Esophagus muscularis mucosa (tissue), 4 donors: ENCODE data around the gene RPIA.
"Not testable (repeated sequence)": the region's sequence is repeated elsewhere in the genome, so short reads cannot be mapped to it uniquely, and the experiment has no call there.

Source experiments
- CTCF ChIP-seq, 3 experiments: fragments of 200-600 bp in 2 of 3; fragments of 450-650 bp in 1 of 3; sonication (generic) in 2 of 3; IDR thresholded peaks; one replicate each; pipeline ENCODE4 v1.5.1; 2017 to 2019; ENCODE audit warnings: antibody characterized with exemption in 3 of 3, mild to moderate bottlenecking in 2 of 3, moderate library complexity in 1 of 3
- EP300 ChIP-seq: sonication (generic); formaldehyde crosslinking; IDR thresholded peaks from one replicate; pipeline ENCODE4 v1.6.1; 2017; ENCODE audit warnings: antibody characterized with exemption
- POLR2A ChIP-seq: fragments of 450-650 bp; IDR thresholded peaks from one replicate; pipeline ENCODE4 v1.6.1; 2017; ENCODE audit warnings: antibody characterized with exemption, moderate library complexity, mild to moderate bottlenecking, low read depth
- POLR2AphosphoS5 ChIP-seq, 2 donors: sonication (generic); formaldehyde crosslinking; IDR thresholded peaks; one replicate each; pipeline ENCODE4 v1.6.1; 2017; ENCODE audit warnings: antibody characterized with exemption in 2 of 2

- TF ChIP-seq CTCF (IDR thresholded peaks at IDR 0.05); POLR2AphosphoS5 (IDR thresholded peaks at IDR 0.05); POLR2A; EP300: not testable (repeated sequence)
Measured at GRCh38 chr2:88789213-88789612, 97.7 kb downstream of the RPIA start.
